ENCODE results near the gene LBX2.
"Not testable (repeated sequence)": the region's sequence is repeated elsewhere in the genome, so short reads cannot be mapped to it uniquely, and the experiment has no call there.

DNA sequence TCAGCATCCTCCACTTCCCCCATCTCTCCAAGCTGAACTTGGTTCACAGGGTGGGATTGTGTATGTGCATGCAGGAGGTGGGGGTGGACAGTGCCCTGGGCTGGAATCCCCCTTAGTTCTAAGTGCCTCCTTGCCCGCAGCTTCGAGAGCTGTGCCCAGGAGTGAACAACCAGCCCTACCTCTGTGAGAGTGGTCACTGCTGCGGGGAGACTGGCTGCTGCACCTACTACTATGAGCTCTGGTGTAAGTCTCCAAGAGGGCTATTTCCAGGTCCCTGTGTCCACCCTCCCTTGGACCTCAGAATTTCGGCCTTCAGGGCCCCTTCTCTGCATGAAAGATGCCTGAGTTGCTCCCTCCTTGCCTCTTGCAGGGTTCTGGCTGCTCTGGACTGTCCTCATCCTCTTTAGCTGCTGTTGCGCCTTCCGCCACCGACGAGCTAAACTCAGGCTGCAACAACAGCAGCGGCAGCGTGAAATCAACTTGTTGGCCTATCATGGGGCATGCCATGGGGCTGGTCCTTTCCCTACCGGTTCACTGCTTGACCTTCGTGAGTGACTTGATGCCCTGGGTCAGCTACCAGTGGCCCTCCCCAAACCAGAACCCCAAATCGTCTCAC is 39.8 kb downstream of the LBX2 start:
- TF ChIP-seq, protein P1, sequence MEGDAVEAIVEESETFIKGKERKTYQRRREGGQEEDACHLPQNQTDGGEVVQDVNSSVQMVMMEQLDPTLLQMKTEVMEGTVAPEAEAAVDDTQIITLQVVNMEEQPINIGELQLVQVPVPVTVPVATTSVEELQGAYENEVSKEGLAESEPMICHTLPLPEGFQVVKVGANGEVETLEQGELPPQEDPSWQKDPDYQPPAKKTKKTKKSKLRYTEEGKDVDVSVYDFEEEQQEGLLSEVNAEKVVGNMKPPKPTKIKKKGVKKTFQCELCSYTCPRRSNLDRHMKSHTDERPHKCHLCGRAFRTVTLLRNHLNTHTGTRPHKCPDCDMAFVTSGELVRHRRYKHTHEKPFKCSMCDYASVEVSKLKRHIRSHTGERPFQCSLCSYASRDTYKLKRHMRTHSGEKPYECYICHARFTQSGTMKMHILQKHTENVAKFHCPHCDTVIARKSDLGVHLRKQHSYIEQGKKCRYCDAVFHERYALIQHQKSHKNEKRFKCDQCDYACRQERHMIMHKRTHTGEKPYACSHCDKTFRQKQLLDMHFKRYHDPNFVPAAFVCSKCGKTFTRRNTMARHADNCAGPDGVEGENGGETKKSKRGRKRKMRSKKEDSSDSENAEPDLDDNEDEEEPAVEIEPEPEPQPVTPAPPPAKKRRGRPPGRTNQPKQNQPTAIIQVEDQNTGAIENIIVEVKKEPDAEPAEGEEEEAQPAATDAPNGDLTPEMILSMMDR (IDR thresholded peaks at IDR 0.05), result not testable (repeated sequence)
- TF ChIP-seq POLR2A (IDR thresholded peaks at IDR 0.05), result peak in 2 of 3 donors; percentile 11 to 22
